OCI-LY3 (cell line): ENCODE measurements around the gene SERPINB12.

Experiments used
- H2AFZ ChIP-seq: fragments of 200-600, 300-600 bp; shearing (Covaris generic); 2 replicates; pipeline ENCODE4 v1.6.0; 2014; ENCODE audit warnings: antibody characterized with exemption, low read depth, low read length
- H3K27ac ChIP-seq: fragments of 200-600, 300-600 bp; sonication (generic); 2 replicates; pipeline ENCODE4 v1.5.1; 2014; ENCODE audit warnings: mild to moderate bottlenecking, low read length, moderate library complexity, mixed read lengths
- H3K27me3 ChIP-seq: fragments of 200-600, 300-600 bp; sonication (generic); 2 replicates; pipeline ENCODE4 v1.6.1; 2014; ENCODE audit warnings: low read depth, low read length, mixed read lengths
- H3K36me3 ChIP-seq: fragments of 200-600, 300-600 bp; sonication (generic); replicated peaks from 2 replicates; pipeline ENCODE3; 2014; ENCODE audit warnings: low read depth, low read length, mixed read lengths
- H3K4me1 ChIP-seq: fragments of 300-600, 200-600 bp; sonication (generic); 2 replicates; pipeline ENCODE4 v1.6.1; 2014; ENCODE audit warnings: low read length, mixed read lengths
- H3K4me2 ChIP-seq: fragments of 200-600, 300-600 bp; sonication (generic); 2 replicates; pipeline ENCODE4 v1.6.1; 2014; ENCODE audit warnings: low read length, mixed read lengths
- H3K4me3 ChIP-seq: fragments of 300-600, 200-600 bp; sonication (generic); 2 replicates; pipeline ENCODE4 v1.5.1; 2014; ENCODE audit warnings: antibody characterized with exemption, mild to moderate bottlenecking, low read length, moderate library complexity
- H3K79me2 ChIP-seq: fragments of 300-600, 200-600 bp; shearing (Covaris generic); 2 replicates; pipeline ENCODE4 v1.6.1; 2014; ENCODE audit warnings: mild to moderate bottlenecking, low read length, mixed read lengths
- H3K9ac ChIP-seq: fragments of 300-600, 200-600 bp; shearing (Covaris generic); 2 replicates; pipeline ENCODE4 v1.6.0; 2014; ENCODE audit warnings: mild to moderate bottlenecking, low read length, moderate library complexity
- H3K9me3 ChIP-seq: fragments of 200-600, 300-600 bp; shearing (Covaris generic); 2 replicates; pipeline ENCODE4 v1.6.1; 2014; ENCODE audit warnings: low read length, mixed read lengths; ENCODE audit not compliant: insufficient read depth
- H4K20me1 ChIP-seq: fragments of 200-600, 300-600 bp; sonication (generic); 2 replicates; pipeline ENCODE4 v1.6.1; 2016; ENCODE audit warnings: low read length, mixed read lengths; ENCODE audit not compliant: insufficient read depth
- EZH2phosphoT487 ChIP-seq: fragments of 200-600 bp; shearing (Covaris generic); IDR thresholded peaks from 2 replicates; pipeline ENCODE4 v1.6.1; 2018; ENCODE audit warnings: antibody characterized with exemption, mixed run types, low read depth
- TF ChIP-seq, protein P1 (sequence below): fragments of 200-600, 300-600 bp; sonication (generic); IDR thresholded peaks from 2 replicates; pipeline ENCODE4 v1.5.1; 2014; ENCODE audit warnings: antibody characterized with exemption, low read length, low read depth

Gene SERPINB12

DNA sequence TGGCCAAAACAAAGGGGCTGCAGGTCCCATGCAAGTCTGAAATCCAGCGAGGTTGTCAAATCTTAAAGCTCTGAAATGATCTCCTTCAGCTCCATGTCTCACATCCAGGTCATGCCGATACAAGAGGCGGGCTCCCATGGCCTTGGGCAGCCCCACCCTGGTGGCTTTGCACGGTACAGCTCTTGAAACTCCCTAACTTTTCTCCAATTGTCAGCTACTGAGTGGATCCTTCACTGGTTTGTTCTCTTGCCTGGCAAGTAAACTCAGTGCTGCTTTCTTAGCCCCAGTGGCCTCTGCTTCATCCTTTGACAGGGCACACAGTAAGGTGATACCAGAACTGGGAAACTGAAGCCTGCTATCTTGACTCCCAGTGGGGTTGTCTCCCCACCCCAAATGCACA is 71.3 kb downstream of the SERPINB12 start:
- H3K4me3 ChIP-seq = no peak overlapping the region
- no peaks in the 10 kb centered on the region for H4K20me1 ChIP-seq
- H3K4me1 ChIP-seq = peaks cover 6% of the 10 kb centered on the region
- H3K27ac ChIP-seq = no peak overlapping the region
- TF ChIP-seq, protein P1, sequence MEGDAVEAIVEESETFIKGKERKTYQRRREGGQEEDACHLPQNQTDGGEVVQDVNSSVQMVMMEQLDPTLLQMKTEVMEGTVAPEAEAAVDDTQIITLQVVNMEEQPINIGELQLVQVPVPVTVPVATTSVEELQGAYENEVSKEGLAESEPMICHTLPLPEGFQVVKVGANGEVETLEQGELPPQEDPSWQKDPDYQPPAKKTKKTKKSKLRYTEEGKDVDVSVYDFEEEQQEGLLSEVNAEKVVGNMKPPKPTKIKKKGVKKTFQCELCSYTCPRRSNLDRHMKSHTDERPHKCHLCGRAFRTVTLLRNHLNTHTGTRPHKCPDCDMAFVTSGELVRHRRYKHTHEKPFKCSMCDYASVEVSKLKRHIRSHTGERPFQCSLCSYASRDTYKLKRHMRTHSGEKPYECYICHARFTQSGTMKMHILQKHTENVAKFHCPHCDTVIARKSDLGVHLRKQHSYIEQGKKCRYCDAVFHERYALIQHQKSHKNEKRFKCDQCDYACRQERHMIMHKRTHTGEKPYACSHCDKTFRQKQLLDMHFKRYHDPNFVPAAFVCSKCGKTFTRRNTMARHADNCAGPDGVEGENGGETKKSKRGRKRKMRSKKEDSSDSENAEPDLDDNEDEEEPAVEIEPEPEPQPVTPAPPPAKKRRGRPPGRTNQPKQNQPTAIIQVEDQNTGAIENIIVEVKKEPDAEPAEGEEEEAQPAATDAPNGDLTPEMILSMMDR = no peak
- no peaks in the 10 kb centered on the region for H3K27me3 ChIP-seq
- no peak overlapping the region for H2AFZ ChIP-seq
- H3K79me2 ChIP-seq = no peaks in the 10 kb centered on the region
- H3K9ac ChIP-seq = no peak overlapping the region
- no peaks in the 10 kb centered on the region for H3K36me3 ChIP-seq
- no peak overlapping the region for H3K4me2 ChIP-seq
- H3K9me3 ChIP-seq = no peaks in the 10 kb centered on the region

DNA sequence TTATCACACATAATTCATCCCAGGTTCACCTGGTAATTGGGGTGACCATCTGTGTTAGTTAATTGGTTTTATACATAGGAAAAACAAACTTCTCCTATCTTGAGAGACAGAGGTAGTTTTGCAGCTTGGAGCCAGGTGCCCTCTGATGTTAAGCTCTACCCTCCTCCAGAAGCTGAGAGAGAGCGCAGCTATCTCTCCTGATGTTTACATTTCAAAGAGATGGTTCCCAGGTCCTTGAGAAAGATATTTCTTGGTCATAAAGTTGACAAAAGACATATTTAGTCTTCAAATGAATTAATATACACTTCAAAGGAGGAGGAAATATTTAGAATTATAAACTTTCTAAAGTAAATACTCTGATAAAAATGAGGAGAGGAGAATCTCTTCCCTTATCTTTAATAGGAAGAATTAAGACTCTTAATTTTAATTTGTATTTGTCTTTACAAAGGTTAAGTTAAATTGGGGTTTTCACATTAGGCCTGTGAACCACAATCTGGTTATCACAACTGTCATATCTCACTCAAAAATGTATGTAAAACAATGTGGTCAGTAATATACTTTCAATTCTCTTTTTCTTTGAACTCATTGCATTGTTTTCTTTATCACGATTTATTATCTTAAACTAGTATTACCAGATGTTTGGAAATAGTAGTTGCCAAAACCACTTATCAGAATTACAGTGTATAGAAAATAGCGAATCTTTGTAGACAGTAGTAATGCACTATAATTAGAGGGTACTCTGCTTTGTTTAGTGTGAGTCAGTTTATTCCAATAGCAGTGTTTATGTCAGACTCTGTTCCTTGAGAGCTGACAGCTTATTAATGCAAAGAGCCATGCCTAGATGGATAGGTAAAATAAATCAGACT is 75.1 kb downstream of the SERPINB12 start:
- H3K27ac ChIP-seq = no peak overlapping the region
- peaks cover 6% of the 10 kb centered on the region for H3K4me1 ChIP-seq
- H3K4me2 ChIP-seq = no peak overlapping the region
- no peaks in the 10 kb centered on the region for H3K27me3 ChIP-seq
- no peaks in the 10 kb centered on the region for H4K20me1 ChIP-seq
- TF ChIP-seq, protein P1 = no peak
- no peak for TF ChIP-seq EZH2phosphoT487
- no peak overlapping the region for H3K9ac ChIP-seq
- H3K9me3 ChIP-seq = 0 out of 2 replicates have a peak, but pooled peaks cover 13% of the 10 kb centered on the region
- no peaks in the 10 kb centered on the region for H3K79me2 ChIP-seq
- no peak overlapping the region for H3K4me3 ChIP-seq
- peaks cover 3% of the 10 kb centered on the region for H3K36me3 ChIP-seq
- H2AFZ ChIP-seq = no peak overlapping the region; the same call in 1 of the 2 replicates

DNA sequence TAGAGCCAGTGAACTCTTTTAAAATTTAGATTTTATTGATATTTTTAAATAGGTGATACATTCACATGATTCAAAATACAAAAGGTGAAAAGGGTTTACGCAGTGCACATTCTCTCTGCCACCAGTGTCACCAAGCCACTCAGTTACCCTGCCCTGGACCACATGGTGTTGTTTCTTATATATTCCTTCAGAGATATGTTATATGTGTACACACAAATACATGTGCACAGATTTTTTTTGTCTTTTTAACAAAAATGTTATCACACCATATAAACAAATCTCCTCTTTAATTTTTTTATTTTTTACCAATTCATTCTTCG is 75.7 kb downstream of the SERPINB12 start:
- no peak overlapping the region; the same call in 1 of the 2 replicates for H2AFZ ChIP-seq
- H3K4me1 ChIP-seq = peaks cover 6% of the 10 kb centered on the region
- no peak overlapping the region for H3K9ac ChIP-seq
- no peak for TF ChIP-seq EZH2phosphoT487
- TF ChIP-seq, protein P1 = no peak
- H3K9me3 ChIP-seq = 0 out of 2 replicates have a peak, but pooled peaks cover 17% of the 10 kb centered on the region
- no peak overlapping the region for H3K4me2 ChIP-seq
- H4K20me1 ChIP-seq = no peaks in the 10 kb centered on the region
- no peak overlapping the region for H3K4me3 ChIP-seq
- no peaks in the 10 kb centered on the region for H3K27me3 ChIP-seq
- no peak overlapping the region for H3K27ac ChIP-seq
- H3K79me2 ChIP-seq = no peaks in the 10 kb centered on the region
- H3K36me3 ChIP-seq = peaks cover 3% of the 10 kb centered on the region
